IPS-NIHi7 (cell line): ENCODE measurements around the gene MEIS3.
"Not testable (repeated sequence)": the region's sequence is repeated elsewhere in the genome, so short reads cannot be mapped to it uniquely, and the experiment has no call there.

Experiments used
- DNase-seq: peaks from one replicate; pipeline ENCODE4 v3.0.0; 2012; ENCODE audit warnings: mixed read lengths; ENCODE audit errors: extremely low spot score

The MEIS3 gene

GRCh38 chr19:47386582-47386981, 32.7 kb downstream of the MEIS3 start:
- not testable (repeated sequence) for DNase-seq

GRCh38 chr19:47384533-47384932, 34.8 kb downstream of the MEIS3 start:
- not testable (repeated sequence) for DNase-seq

GRCh38 chr19:47383890-47384289, 35.4 kb downstream of the MEIS3 start:
- DNase-seq, result not testable (repeated sequence)

GRCh38 chr19:47381653-47382279, 37.6 kb downstream of the MEIS3 start:
- no peak for DNase-seq

- no peak for DNase-seq
Observed at GRCh38 chr19:47381121-47381520, 38.2 kb downstream of the MEIS3 start.

GRCh38 chr19:47380559-47380958, 38.8 kb downstream of the MEIS3 start:
- no peak for DNase-seq

GRCh38 chr19:47379381-47379938, 39.9 kb downstream of the MEIS3 start:
- DNase-seq, result no peak

GRCh38 chr19:47378246-47378645, 41.1 kb downstream of the MEIS3 start:
- no peak for DNase-seq

- no peak for DNase-seq
Observed at GRCh38 chr19:47377801-47378200, 41.5 kb downstream of the MEIS3 start.

- no peak for DNase-seq
Observed at GRCh38 chr19:47377208-47377701, 42.1 kb downstream of the MEIS3 start.

GRCh38 chr19:47376589-47377144, 42.7 kb downstream of the MEIS3 start:
- DNase-seq, result no peak

GRCh38 chr19:47375694-47376588, 43.4 kb downstream of the MEIS3 start:
- DNase-seq, result no peak

GRCh38 chr19:47374876-47375693, 44.2 kb downstream of the MEIS3 start:
- DNase-seq, result no peak

GRCh38 chr19:47373246-47374240, 45.8 kb downstream of the MEIS3 start:
- no peak for DNase-seq

GRCh38 chr19:47372603-47373002, 46.7 kb downstream of the MEIS3 start:
- DNase-seq, result no peak

- no peak for DNase-seq
Observed at GRCh38 chr19:47371261-47371660, 48.1 kb downstream of the MEIS3 start.

GRCh38 chr19:47370045-47370611, 49.2 kb downstream of the MEIS3 start:
- no peak for DNase-seq

GRCh38 chr19:47365455-47365854, 53.9 kb downstream of the MEIS3 start:
- not testable (repeated sequence) for DNase-seq

- DNase-seq, result no peak
Observed at GRCh38 chr19:47363758-47364531, 55.4 kb downstream of the MEIS3 start.
